ENCODE results near the gene IVL. TPM values are rescaled to one million over a fixed set of nuclear protein-coding genes. Genes with fewer than 3 reads are reported as not detected.

Gene IVL, protein sequence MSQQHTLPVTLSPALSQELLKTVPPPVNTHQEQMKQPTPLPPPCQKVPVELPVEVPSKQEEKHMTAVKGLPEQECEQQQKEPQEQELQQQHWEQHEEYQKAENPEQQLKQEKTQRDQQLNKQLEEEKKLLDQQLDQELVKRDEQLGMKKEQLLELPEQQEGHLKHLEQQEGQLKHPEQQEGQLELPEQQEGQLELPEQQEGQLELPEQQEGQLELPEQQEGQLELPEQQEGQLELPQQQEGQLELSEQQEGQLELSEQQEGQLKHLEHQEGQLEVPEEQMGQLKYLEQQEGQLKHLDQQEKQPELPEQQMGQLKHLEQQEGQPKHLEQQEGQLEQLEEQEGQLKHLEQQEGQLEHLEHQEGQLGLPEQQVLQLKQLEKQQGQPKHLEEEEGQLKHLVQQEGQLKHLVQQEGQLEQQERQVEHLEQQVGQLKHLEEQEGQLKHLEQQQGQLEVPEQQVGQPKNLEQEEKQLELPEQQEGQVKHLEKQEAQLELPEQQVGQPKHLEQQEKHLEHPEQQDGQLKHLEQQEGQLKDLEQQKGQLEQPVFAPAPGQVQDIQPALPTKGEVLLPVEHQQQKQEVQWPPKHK
- polyA plus RNA-seq (2013, experiment 1 of 2; ENCODE audit: insufficient read length): not detected
- 0.06 TPM for polyA plus RNA-seq (2013, experiment 2 of 2; ENCODE audit: insufficient read length)

DNA sequence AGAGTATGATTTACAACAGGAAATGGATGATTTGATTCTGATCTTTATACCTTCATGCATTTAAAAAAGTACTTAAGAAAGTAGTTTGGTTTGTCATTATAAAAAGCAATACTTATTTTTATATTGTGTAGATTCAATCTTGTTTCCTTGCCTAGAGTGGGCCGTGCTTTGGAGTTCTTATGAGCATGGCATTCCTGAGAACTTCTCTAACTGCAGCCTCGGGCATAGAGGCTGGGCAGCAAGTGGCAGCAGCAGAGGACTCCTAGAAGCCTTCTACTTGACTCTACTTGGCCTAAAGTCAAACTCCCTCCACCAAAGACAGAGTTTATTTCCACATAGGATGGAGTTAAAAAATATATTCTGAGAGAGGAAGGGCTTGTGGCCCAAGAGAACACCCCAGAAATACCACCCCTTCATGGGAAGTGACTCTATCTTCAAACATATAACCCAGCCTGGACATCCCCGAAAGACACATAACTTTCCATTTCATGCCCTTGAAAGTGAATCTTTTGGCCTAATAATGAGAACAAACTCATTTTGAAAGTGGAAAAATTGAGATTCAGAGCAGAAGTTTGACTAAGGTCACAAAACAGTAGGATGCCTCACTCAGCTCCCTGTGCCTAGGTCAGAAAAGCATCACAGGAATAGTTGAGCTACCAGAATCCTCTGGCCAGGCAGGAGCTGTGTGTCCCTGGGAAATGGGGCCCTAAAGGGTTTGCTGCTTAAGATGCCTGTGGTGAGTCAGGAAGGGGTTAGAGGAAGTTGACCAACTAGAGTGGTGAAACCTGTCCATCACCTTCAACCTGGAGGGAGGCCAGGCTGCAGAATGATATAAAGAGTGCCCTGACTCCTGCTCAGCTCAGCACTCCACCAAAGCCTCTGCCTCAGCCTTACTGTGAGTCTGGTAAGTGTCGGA lies at the start of gene IVL:
Gene IVL, plus strand, starts transcription at position 861 of the 916 bp plus-strand sequence. CDS start 1,252 bp downstream, outside the sequence.
- no peak for DNase-seq

DNA sequence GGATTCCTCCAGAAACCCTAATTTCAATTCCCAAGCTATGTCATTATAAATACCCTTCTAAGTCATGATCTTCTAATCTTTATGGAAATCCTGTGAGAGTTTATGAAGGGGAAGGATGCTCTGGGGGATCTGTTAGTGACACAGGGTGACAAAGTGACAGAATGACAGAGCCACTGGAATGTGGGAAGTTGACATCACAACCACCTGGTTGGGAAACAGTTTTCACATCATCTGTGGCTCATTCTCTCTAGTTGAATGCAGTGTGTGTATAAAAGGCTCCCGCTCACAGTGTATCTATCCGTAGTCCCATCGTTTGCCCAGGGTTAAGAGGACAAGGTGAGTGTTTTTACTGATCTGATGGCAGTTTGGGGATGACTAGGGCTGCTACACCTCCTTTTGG lies 48.6 kb upstream of the IVL start, which contains the start of gene LCE7A:
Gene LCE7A, plus strand, starts transcription at position 301 of the 400 bp plus-strand sequence. CDS start 702 bp downstream, outside the sequence.
- DNase-seq: no peak

DNA sequence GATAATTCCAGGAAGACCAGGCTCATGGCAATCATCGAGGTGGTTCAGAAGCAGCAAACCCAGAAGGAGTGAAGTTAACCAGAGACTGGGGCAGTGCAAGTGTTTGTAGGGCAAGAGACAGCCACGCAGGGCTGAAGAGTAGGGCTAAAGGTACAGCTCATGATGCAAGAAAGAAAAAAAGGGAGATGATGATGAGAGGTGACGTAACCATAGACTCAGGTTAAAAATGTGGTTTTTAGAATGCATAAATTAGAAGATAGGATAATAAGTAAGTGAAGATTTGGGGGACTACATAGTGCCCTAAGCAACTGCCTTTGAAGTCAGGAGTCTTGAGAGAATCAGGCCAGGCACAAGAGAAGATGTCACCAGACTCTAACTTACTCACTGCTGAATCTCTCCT lies 48.2 kb upstream of the IVL start:
- no peak for DNase-seq

DNA sequence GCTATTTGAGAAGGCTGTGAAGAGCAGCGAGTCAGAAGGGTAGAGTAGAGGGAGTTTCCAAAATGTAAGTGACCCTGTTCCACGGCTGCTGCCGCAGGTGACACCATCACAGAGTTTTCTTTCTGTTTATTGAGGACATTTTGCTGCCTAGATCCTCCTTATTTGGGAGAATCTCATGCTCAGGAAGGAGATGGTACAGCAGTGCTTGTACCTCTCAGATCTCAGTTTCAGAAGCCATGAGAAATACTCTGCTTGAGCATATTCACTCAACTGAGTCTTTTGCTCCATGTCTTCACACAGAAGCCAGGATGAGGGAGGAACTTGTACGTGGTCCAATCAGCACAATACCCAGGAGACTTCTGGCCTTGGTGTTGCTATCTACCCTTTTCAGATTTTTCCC lies 47.0 kb upstream of the IVL start:
- no peak for DNase-seq

DNA sequence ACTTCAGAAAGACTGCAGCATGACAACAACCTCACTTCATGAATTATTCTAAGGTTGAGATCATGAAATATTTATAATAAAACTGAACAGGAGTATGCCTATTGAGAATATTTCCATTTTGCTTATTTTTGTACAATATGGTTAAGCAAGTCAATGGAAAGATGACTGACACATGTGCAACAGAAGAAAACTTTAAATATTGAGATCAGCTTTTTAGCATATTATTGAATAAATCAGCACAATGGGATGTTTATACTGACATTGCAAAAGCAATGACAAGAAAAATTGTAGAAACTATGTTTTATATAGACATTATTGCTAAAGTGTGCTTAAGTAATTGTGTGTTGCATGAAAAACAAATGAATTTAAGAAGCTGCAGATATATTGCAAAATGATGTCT lies 43.9 kb upstream of the IVL start:
- no peak for DNase-seq

DNA sequence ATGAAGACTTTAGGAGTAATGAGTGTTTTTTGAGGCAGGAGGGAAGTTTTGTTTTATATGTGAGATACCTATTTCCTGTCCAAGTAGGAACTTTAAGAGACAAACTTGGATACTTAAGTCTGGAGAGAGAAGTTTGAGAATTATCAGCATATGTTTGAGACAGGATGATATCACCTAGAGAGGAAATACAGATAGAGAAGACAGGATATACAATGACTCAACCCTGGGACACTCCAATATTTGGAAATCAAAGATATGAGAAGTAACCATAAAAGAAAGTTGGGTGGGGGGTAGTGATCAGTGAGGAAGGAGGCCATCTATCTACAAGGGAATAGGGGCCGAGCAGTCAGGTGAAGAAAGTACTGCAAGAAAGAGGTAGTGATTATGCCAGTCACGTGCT lies 42.0 kb upstream of the IVL start:
- DNase-seq: no peak

DNA sequence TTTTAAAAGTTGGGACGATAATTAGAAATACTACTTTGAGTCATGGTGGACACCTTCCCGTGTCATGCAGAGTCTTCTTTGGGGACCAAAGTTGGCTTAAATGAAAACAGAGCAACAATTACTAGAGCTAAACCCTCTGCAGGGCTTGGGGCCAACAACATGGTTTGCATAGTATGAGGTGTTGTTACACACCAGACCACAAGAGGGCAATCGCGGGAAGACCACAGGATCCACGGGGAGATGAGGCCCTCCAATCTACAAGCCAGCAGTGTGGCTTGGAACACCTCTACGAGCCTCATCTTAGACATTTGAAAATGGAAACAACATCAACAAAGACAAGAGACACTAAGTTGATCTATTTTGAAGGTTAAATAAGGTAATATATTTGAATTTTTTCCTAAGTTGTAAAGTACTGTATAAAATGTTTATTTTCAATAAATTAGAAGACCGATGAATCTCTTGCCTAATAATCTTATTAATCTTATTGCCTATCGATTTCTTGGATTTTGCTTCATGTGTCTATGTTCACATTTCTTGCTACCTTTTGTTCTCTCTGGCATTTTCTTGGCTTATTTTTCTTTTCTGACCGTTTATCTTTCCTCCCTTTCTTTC lies 38.4 kb upstream of the IVL start:
- peak; percentile 65 for DNase-seq

DNA sequence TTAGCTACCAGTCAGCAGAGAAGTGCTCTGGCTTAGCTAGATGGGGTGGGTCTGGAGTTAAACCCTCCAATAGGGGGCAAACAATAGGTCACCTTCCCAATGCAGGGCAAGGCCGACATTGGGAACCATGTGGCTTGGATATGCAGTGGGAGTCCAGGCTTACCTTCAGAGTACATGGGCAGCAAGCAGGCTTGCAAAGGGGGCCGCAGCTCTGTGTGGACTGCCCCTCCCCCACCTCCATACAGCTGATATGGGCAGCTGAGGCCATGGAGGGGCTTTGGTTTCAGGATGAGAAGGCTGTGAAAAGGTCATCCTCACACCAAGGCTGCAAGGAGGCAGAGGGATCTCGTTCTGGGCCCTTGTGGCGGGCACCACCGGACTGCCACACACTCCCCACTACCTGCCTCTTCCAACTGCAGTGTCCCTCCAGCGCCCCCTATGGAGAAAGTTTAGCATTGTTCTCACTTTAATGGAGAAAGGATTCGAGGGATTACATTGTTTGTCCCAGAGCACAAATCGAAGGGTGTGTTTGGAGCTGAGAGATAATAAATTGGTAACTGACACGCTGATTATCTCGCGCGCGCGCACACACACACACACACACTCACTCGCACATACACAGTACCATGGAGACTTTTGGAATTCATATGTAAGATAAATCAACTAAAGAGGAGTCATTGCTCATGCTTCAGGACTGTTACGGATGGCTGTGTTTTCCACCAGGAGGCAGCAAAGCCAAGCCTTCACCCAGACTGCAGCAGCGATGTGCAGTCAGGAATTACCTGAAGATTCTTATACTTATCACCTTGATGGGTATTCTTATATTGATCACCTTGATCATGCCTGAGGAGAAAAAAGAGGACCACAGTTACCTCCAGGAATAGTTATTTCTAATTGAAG lies 37.3 kb upstream of the IVL start:
- no peak for DNase-seq

DNA sequence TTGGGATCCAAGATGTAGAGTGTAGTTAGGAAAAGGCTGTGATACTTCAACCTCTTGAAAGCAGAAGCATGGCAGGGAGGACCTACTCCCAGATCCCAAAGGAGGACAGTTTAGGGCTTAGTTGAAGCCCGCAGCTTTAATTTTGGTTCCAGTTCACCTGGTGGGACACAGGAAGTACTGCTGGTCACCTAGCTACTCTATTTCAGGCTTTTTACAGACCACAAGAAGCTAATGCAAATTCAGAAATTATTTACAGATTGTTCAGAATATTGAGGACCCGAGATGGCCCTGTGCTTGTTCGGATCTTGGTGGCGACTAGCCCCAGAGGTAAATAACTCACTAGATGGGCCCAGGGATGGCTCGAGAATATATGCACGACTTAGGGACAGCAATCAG lies 36.6 kb upstream of the IVL start:
- no peak for DNase-seq

DNA sequence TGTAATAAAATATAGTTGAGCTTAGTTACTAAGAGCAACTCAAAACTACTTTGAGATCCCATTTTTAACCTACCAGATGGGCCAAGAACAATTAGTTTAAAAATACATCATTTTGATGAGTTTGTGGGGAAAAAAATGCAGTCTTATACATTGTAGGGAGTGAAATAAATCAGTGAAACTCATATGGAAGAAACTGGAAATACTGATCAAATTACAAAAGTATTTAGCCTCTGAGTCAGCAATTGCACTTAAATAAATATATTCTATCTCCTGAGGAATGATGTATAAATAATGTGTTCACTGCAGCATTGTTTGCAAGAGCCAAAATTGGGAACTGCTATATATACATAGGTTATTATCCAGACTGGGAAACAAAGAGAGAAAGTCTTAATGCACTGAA lies 34.9 kb upstream of the IVL start:
- DNase-seq: peak; percentile 46

DNA sequence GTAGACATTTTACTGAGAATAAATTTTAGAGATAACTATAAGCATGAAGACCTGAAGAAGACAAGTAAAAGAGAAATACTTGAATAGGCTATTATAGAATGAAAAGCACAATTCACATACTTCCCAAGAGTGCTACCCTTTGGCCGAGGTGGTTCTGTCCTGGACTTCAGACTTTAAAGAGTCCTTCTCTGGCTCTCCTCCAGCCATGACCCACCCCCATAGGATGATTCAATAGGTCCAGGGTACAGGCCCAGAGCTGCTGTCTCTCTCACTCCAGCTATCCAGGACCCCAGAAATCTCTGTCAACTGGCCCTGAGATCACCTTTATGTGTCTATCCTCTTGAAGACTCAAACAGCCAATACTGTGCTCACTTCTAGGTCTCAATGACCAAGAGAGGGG lies 31.5 kb upstream of the IVL start:
- DNase-seq: no peak

DNA sequence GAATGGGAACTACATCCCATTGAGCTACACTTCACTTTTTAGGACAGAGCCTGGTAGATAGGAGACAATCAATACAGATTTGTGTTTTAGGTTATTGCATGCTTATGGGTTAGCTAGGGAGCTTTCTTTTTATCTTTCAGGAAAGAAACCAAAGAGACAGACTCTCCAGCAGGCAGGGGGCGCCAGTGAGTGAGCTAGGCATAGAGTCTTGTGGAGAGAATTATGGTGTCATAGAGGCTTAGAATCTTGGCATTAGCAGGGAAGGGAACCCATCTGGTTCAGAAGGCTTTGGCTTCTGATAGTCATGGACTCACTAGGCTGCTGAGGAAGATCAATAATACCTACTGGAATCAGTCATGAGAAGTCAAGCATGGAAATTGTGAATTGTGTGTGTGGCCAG lies 30.3 kb upstream of the IVL start, which contains the start of gene SMCP:
Gene SMCP, plus strand, starts transcription at position 281 of the 400 bp plus-strand sequence. CDS start 6,101 bp downstream, outside the sequence.
- no peak for DNase-seq

DNA sequence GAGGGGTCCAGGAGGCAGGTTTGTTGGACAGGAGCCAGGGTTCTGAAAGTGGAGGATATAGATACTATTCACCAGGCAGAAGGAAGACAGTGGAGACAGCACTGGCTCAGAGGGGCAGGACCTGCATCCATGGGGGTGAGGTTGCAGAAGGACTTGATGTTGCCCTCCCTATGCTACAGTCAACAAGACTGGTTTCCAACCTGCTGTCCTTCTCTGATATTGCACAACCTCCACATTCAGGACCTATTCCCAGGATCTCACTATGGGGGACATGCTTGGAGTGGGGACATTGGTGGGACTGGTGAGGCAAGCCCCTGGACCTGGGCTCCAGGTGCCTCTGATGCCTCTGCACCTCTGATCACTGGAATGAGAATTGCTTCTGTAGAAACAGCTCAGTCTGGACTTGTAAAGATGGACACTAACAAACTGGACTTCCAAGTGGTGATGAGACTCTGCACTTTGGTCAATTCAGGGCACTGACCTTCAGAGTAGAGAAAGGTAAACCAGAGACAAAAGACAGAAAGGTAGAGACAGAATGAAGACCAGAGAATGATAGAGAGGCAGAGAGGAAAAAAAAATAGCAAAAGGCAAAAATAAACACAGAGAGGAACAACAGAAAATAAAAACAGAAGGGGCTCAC lies 28.7 kb upstream of the IVL start:
- DNase-seq: no peak

DNA sequence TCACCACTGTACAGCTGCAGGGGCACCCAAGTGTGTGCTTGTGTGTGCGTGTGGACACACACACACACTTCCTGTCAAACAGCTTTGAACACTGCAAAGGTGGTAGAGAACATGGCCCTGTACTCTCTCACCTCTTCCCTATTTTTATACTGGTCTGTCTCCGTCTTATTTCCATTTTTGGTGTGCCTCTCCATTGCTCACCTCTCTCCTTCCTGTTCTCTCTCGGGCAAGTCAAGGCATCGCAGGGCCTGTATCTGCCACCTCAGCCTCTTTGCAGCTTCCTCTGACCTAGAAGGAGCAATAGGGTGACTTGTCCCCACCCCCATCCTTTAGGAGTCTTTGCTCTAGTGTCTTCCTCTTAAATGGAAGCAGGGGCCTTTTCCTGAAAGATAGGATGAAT lies 28.0 kb upstream of the IVL start:
- DNase-seq: no peak

DNA sequence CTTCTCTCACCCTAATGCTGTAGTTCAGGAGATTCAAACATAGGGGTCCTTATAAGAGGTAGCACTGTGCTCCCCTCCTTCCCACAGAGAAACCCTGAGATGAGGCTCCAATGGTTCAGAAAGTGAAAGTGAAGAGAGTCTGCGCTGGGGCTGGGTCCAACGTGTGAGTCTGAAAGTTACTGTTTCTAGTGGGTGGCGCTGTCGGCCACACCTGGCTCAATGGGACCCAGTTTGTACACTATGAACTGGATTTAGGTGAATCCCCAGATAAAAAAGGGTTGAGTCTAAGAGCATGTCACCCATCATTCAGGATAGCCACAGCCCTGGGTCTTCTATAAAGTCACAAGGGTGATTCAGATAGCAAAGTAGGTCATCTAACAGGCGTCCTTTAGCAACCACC lies 27.4 kb upstream of the IVL start:
- no peak for DNase-seq

DNA sequence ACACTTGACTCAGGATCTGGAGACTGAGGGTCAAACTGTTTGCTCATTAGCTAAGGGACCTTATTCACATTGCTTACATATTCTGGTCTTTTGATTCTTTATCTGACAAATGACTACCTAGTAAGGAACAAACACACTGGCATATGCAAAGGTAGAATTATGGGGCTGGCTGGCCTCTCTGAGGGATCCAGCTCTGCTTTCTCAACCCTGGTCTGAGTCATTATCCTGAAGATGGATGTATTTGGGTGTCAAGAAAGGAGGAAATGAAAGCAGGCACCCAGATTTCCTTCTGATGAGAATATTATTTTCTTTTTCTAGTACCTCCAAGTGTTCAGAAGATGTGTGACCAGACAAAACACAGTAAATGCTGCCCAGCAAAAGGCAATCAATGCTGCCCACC lies 24.3 kb upstream of the IVL start:
- DNase-seq: no peak

DNA sequence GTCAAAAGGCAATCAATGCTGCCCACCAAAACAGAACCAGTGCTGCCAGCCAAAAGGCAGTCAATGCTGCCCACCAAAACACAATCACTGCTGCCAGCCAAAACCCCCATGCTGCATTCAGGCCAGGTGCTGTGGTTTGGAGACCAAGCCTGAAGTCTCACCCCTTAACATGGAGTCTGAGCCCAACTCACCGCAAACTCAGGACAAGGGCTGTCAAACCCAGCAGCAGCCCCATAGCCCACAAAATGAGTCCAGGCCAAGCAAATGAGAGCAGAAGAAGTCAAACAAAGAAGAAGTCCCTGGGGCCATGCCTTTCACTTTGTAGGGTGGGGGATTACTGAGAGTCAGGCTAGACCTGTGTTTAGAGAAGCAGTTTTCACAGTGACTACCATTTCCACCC lies 23.8 kb upstream of the IVL start:
- DNase-seq: no peak

DNA sequence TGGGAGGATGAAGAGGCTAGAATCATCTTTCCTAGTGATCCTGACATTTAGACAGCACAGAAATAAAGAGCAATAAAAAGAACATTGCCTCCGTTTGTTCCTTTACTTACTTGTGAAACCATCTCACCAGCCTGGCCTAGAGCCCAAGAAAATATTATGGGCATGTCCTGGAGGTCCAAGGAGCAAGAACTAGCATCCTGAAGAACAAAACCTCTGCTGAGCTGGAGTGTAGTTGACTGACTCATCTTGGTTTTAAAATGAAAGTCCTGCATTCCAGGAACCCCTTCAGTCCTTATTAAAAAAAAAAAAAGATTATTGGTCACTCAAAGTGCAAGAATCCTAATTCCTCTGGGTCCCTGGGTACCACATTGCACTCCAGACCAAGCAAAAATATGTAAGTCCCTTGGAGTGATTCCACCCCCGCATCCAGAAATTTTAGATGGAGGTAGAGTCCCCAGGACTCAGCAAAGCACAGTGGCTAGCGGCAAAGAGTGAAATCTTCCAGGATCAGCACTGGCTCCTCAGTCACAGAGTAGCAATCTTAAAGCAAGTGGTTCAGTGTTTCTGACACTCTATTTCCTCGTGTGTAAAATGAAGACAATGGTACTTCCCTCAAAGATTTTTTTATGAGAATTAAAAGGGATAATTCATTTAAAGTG lies 23.3 kb upstream of the IVL start:
- DNase-seq: peak; percentile 81

DNA sequence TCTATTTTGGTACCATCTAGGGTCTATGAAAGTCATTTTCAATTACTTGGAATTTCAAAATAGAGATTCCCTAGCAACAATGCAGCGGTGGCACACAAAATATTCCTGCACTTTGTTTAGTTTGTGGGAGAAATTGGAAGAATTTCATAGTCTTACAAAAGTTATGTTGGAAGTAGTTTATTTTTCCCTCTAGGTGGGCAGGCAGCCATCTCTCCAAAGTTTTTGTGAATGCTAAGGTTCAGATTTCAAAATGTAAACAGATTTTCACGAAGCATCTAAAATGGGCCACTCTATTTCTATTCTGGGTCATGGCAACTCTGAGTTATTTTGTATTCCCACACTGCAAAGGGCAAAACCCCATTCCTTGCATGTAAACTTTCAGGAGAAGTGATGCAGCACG lies 22.3 kb upstream of the IVL start:
- peak; percentile 29 for DNase-seq

DNA sequence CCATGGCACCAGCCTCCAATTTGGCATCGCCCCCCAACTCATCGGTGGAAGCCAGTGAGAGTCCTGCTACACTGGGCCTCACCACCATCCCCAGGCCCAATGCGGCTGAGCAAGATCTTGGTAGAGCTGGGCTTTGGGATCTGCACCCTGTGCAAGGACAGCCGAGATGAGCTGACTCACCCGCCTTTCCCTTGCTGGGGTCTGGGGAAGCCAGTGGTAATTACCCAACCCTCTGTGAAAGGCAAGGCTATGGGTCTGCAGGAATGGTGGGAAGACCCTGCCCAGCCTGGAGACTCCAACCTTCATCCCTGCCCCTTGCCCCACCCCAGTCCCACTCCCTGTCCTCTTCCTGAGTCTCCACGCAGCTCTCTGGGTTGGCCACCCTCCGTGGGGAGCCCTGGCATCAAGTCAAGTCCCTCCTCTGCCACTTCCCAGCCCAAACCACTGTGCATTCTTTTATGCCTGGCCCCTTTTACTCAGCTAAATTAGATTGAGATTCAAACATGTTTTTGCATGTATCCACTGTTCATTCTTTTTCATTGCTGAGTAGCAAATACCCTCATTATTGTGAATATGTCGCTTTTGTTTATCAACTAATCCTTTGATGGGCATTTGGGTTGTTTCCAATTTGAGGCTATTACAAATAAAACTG lies 21.5 kb upstream of the IVL start:
- peak; percentile 9 for DNase-seq
